Activated CD8-positive, alpha-beta memory T cell treated with anti-CD3 and anti-CD28 coated beads, Interleukin-2, amount 50 U/mL, for 1 hour (primary cell): ENCODE measurements around the gene ALDH9A1.
"Not testable (repeated sequence)": the region's sequence is repeated elsewhere in the genome, so short reads cannot be mapped to it uniquely, and the experiment has no call there.

Experiments used
- DNase-seq: peaks from one replicate; pipeline ENCODE4 v3.0.0-alpha.2; 2020; ENCODE audit errors: extremely low read depth

Gene ALDH9A1

GRCh38 chr1:165686971-165687433 lies 11.4 kb downstream of the ALDH9A1 start:
- DNase-seq: no peak

GRCh38 chr1:165686121-165686970 lies 12.0 kb downstream of the ALDH9A1 start:
- DNase-seq: no peak

GRCh38 chr1:165683848-165684485 lies 14.4 kb downstream of the ALDH9A1 start:
- no peak for DNase-seq

GRCh38 chr1:165680773-165681172 lies 17.6 kb downstream of the ALDH9A1 start:
- DNase-seq: not testable (repeated sequence)

GRCh38 chr1:165680303-165680702 lies 18.1 kb downstream of the ALDH9A1 start:
- DNase-seq: no peak

- no peak for DNase-seq
Observed at GRCh38 chr1:165679282-165680036, 18.9 kb downstream of the ALDH9A1 start.

- no peak for DNase-seq
Observed at GRCh38 chr1:165678509-165678908, 19.9 kb downstream of the ALDH9A1 start.

- DNase-seq: no peak
Observed at GRCh38 chr1:165675794-165676193, 22.6 kb downstream of the ALDH9A1 start.

- DNase-seq: no peak
Observed at GRCh38 chr1:165674599-165674998, 23.8 kb downstream of the ALDH9A1 start.

- DNase-seq: no peak
Observed at GRCh38 chr1:165671526-165671925, 26.8 kb downstream of the ALDH9A1 start.

- no peak for DNase-seq
Observed at GRCh38 chr1:165668184-165668583, 30.2 kb downstream of the ALDH9A1 start.

GRCh38 chr1:165666152-165666825 lies 32.1 kb downstream of the ALDH9A1 start:
- no peak for DNase-seq

GRCh38 chr1:165662186-165662585 lies 36.2 kb downstream of the ALDH9A1 start:
- DNase-seq: no peak

GRCh38 chr1:165661703-165662102 lies 36.7 kb downstream of the ALDH9A1 start:
- no peak for DNase-seq

GRCh38 chr1:165659581-165659895 lies 38.8 kb downstream of the ALDH9A1 start:
- DNase-seq: no peak

- DNase-seq: not testable (repeated sequence)
Observed at GRCh38 chr1:165658766-165659580, 39.4 kb downstream of the ALDH9A1 start.

GRCh38 chr1:165650981-165651625 lies 47.3 kb downstream of the ALDH9A1 start:
- no peak for DNase-seq

GRCh38 chr1:165648919-165649572 lies 49.3 kb downstream of the ALDH9A1 start:
- no peak for DNase-seq

- no peak for DNase-seq
Observed at GRCh38 chr1:165647970-165648369, 50.4 kb downstream of the ALDH9A1 start.

- DNase-seq: no peak
Observed at GRCh38 chr1:165647517-165647916, 50.8 kb downstream of the ALDH9A1 start.
